ENCODE measurements around the gene NRCAM. TPM values are rescaled to one million over a fixed set of nuclear protein-coding genes. Genes with fewer than 3 reads are reported as not detected.

NRCAM gene
- polyA plus RNA-seq, 3 donors = not detected

GRCh38 chr7:108314049-108314448 is 142.2 kb downstream of the NRCAM start:
- no peak overlapping the region for H2AFZ ChIP-seq (ENCODE audit: insufficient read depth, low read depth, low read length, poor library complexity, severe bottlenecking)
- no peak overlapping the region for H3K4me3 ChIP-seq (replicated peaks in 1 of 3; ENCODE audit: low read depth in 2 of 3, low read length in 3 of 3)
- Mint-ChIP-seq H3K27me3 (ENCODE audit: low read depth in 3 of 3) (peaks cover 0 to 7% (median 0%) of the 10 kb centered on the region in 3 donors), H3K4me3 (no peak overlapping the region), H3K36me3 (no peaks in the 10 kb centered on the region), H3K4me1 (no peaks in the 10 kb centered on the region), H3K27ac (no peak overlapping the region), H3K9me3 (peaks cover 0 to 7% (median 3%) of the 10 kb centered on the region in 7 donors)
- no peaks in the 10 kb centered on the region for H3K9me3 ChIP-seq (replicated peaks in 1 of 2; ENCODE audit: control insufficient read depth in 1 of 2, insufficient read depth in 1 of 2, low read length in 2 of 2)
- WGBS (ENCODE audit: insufficient coverage) = no CpG with 5 or more reads among the region's 2 CpGs
- no peaks in the 10 kb centered on the region for H4K20me1 ChIP-seq (ENCODE audit: insufficient read depth, low read length)
- intact Hi-C loops (cut with micrococcal nuclease) = no loop called here
- no peaks in the 10 kb centered on the region for H3K79me2 ChIP-seq (ENCODE audit: insufficient read depth, low read length)
- no peaks in the 10 kb centered on the region for H3K27me3 ChIP-seq (ENCODE audit: control insufficient read depth in 2 of 2, insufficient read depth in 2 of 2, low read length in 2 of 2)
- no peaks in the 10 kb centered on the region for H3K36me3 ChIP-seq (replicated peaks in 1 of 2; ENCODE audit: control insufficient read depth in 1 of 2, insufficient read depth in 2 of 2, low read length in 2 of 2)
- no peak for TF ChIP-seq CTCF (IDR thresholded peaks at IDR 0.05)
- no peak overlapping the region for H3K4me2 ChIP-seq (replicated peaks; ENCODE audit: extremely low read depth, low read length, poor library complexity, severe bottlenecking)
- no peaks in the 10 kb centered on the region for H3K4me1 ChIP-seq (ENCODE audit: control insufficient read depth in 1 of 2, insufficient read depth in 2 of 2, low read length in 2 of 2)
- H3K27ac ChIP-seq (ENCODE audit: low read depth in 1 of 2, low read length in 2 of 2) = no peak overlapping the region
- no peak for DNase-seq
- no peak overlapping the region for H3K9ac ChIP-seq (ENCODE audit: insufficient read depth, low read length, poor library complexity, severe bottlenecking)

- Mint-ChIP-seq H3K4me3 (no peak overlapping the region), H3K27ac (no peak overlapping the region), H3K36me3 (no peaks in the 10 kb centered on the region), H3K9me3 (peaks cover 0 to 7% (median 3%) of the 10 kb centered on the region in 7 donors), H3K27me3 (ENCODE audit: low read depth in 3 of 3) (peaks cover 0 to 7% (median 0%) of the 10 kb centered on the region in 3 donors), H3K4me1 (no peaks in the 10 kb centered on the region)
- Histone ChIP-seq H3K9ac (ENCODE audit: insufficient read depth, low read length, poor library complexity, severe bottlenecking) (no peak overlapping the region), H4K20me1 (ENCODE audit: insufficient read depth, low read length) (no peaks in the 10 kb centered on the region), H3K27me3 (ENCODE audit: control insufficient read depth in 2 of 2, insufficient read depth in 2 of 2, low read length in 2 of 2) (no peaks in the 10 kb centered on the region), H3K4me1 (ENCODE audit: control insufficient read depth in 1 of 2, insufficient read depth in 2 of 2, low read length in 2 of 2) (no peaks in the 10 kb centered on the region), H3K36me3 (replicated peaks in 1 of 2; ENCODE audit: control insufficient read depth in 1 of 2, insufficient read depth in 2 of 2, low read length in 2 of 2) (no peaks in the 10 kb centered on the region), H3K9me3 (replicated peaks in 1 of 2; ENCODE audit: control insufficient read depth in 1 of 2, insufficient read depth in 1 of 2, low read length in 2 of 2) (no peaks in the 10 kb centered on the region), H3K4me2 (replicated peaks; ENCODE audit: extremely low read depth, low read length, poor library complexity, severe bottlenecking) (no peak overlapping the region), H3K27ac (ENCODE audit: low read depth in 1 of 2, low read length in 2 of 2) (no peak overlapping the region), H3K79me2 (ENCODE audit: insufficient read depth, low read length) (no peaks in the 10 kb centered on the region), H3K4me3 (replicated peaks in 1 of 3; ENCODE audit: low read depth in 2 of 3, low read length in 3 of 3) (no peak overlapping the region), H2AFZ (ENCODE audit: insufficient read depth, low read depth, low read length, poor library complexity, severe bottlenecking) (no peak overlapping the region)
- whole genome bisulfite sequencing (ENCODE audit: insufficient coverage) = no CpG with 5 or more reads among the region's 3 CpGs
- no peak for TF ChIP-seq CTCF (IDR thresholded peaks at IDR 0.05)
- no peak for DNase-seq
- intact Hi-C loops (cut with micrococcal nuclease) = no loop called here
These were observed 143.2 kb downstream of the NRCAM start for GRCh38 chr7:108313086-108313485.

Data from CD14-positive monocyte (primary cell).